SIG-M5 treated with dmso at 0.1 percent for 504 hours (cell line): ENCODE data around the gene ZSCAN9.

Experiments used
- DNase-seq: peaks from one replicate; lab custom pipeline; 2025; ENCODE audit not compliant: unreplicated experiment; lab: John Stamatoyannopoulos, UW

The ZSCAN9 gene

DNA sequence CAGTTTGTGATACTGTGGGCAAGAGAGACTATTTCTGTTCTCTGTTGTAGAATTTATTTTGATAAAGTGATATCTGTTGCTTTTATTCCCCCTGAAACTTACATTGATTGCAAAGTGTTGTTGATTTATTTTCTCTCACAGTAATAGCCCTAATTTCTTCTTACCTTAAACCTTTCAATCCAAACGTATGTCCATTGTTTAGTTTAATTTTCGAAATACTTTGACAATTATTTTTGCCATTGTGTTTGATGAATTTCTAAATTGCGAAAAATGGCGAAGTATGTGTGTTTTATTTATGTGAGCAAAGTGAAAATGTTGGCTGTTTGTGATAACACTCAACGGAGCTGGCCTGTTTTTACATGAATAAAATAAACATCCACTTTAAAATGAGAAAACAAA, 41.5 kb downstream of the ZSCAN9 start:
- no peak for DNase-seq

GRCh38 chr6:28266962-28267694, 42.1 kb downstream of the ZSCAN9 start, which contains the start of gene ZSCAN26:
Gene ZSCAN26, plus strand, starts transcription at chr6:28267143. Its CDS starts 4,777 bp downstream, at chr6:28271920.
- peak; percentile 82 for DNase-seq

DNA sequence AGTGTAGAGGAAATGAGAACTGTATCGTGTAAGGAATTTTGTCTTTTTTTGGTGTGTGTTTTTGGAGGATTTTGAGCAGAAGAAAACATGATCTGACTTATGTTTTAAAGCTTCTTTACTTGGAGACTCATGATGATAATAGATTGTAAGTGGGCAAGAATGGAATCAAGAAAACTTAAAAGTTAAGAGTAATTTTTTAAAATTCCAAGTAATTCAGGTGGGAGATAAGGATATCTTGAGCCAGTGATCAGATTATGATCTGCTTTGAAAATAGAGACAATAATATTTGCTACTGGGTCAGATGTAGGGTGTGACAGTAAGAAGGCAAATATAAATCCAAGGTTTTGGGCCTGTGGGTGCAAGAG, 42.6 kb downstream of the ZSCAN9 start:
- no peak for DNase-seq

DNA sequence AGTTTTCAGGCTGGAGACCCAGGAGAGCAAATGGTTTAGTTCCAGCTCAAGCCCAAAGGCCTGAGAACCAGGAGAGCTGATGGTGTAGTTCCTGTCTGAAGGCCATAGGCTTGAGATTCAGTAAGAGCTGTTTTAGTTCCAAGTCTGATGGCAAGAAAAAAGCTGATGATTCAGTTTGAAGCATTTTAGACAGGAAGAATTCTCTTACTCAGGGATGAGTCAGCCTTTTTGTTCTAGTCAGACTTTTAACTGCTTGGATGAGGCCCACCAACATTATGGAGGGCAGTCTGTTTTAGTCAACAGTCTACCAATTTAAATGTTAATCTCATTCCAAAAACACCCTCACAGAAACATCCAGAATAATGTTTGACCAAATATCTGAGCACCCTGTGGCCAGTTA, 44.4 kb downstream of the ZSCAN9 start:
- peak; percentile 37 for DNase-seq

- no peak for DNase-seq
Measured at GRCh38 chr6:28274888-28275287, 49.8 kb downstream of the ZSCAN9 start.

GRCh38 chr6:28277746-28278145, 52.7 kb downstream of the ZSCAN9 start:
- no peak for DNase-seq

- no peak for DNase-seq
Measured at GRCh38 chr6:28280595-28281287, 55.7 kb downstream of the ZSCAN9 start.

- peak; percentile 40 for DNase-seq
Measured at GRCh38 chr6:28281288-28282064, 56.4 kb downstream of the ZSCAN9 start, which contains the start of gene PGBD1. Gene PGBD1, plus strand, starts transcription at chr6:28281572. Its CDS starts 2,242 bp downstream, at chr6:28283814.

GRCh38 chr6:28282926-28283325, 57.9 kb downstream of the ZSCAN9 start:
- DNase-seq = no peak
